ENCODE data around the gene SHISA6. TPM values are rescaled to one million over a fixed set of nuclear protein-coding genes. Genes with fewer than 3 reads are reported as not detected.

Gene SHISA6
- total RNA-seq, 1 experiment from 2014 or later: 2.9 TPM

GRCh38 chr17:11274106-11274505, 33.1 kb downstream of the SHISA6 start:
- no peaks in the 10 kb centered on the region for H3K9me3 ChIP-seq (ENCODE audit: control insufficient read depth, low read depth, low read length)
- no peak overlapping the region for H3K56ac ChIP-seq (ENCODE audit: insufficient read length, low read depth, low read length)
- H3K79me1 ChIP-seq (ENCODE audit: insufficient read depth, low read depth, low read length, poor library complexity, severe bottlenecking): no peaks in the 10 kb centered on the region
- no peak overlapping the region for H2BK5ac ChIP-seq (ENCODE audit: insufficient read length, low read length)
- no peaks in the 10 kb centered on the region for H3K4me1 ChIP-seq (ENCODE audit: insufficient read depth, low read length)
- no peak overlapping the region for H3K23ac ChIP-seq (ENCODE audit: insufficient read length, low read depth, low read length)
- no peak for DNase-seq
- H3K79me2 ChIP-seq (ENCODE audit: insufficient read depth, low read length): no peaks in the 10 kb centered on the region
- no peak overlapping the region for H3K9ac ChIP-seq (ENCODE audit: extremely low read depth, insufficient read length, low read length)
- H2BK12ac ChIP-seq (ENCODE audit: insufficient read length, low read depth, low read length): no peak overlapping the region
- no peak overlapping the region for H3K18ac ChIP-seq (ENCODE audit: insufficient read length, low read depth, low read length)
- H2BK20ac ChIP-seq (ENCODE audit: low read depth, low read length, poor library complexity, severe bottlenecking): no peak overlapping the region
- Mint-ChIP-seq H3K27me3 (ENCODE audit: low read depth) (peaks cover 3% of the 10 kb centered on the region; the same call in 1 of the 2 replicates), H3K4me3 (no peak overlapping the region), H3K36me3 (ENCODE audit: insufficient read depth in 1 of 3, low read depth in 3 of 3) (no peaks in the 10 kb centered on the region; a peak in 1 of 7 replicates), H3K9me3 (peaks cover 0 to 2% of the 10 kb centered on the region in 2 experiments; a peak in 1 of 5 replicates), H3K4me1 (peaks cover 3 to 5% of the 10 kb centered on the region in 2 experiments; a peak in 1 of 4 replicates), H3K27ac (no peak overlapping the region)
- H2AFZ ChIP-seq (ENCODE audit: low read length): no peak overlapping the region
- no peak overlapping the region for H2BK15ac ChIP-seq (ENCODE audit: low read depth, low read length)
- no peaks in the 10 kb centered on the region for H3K27me3 ChIP-seq (ENCODE audit: insufficient read depth, low read length)
- H3T11ph ChIP-seq (ENCODE audit: low read length): no peak overlapping the region
- H3K23me2 ChIP-seq (ENCODE audit: insufficient read length, low read depth, low read length, poor library complexity, severe bottlenecking): no peaks in the 10 kb centered on the region
- WGBS (ENCODE audit: extremely low coverage, insufficient read length, low lambda C conversion rate): no CpG with 5 or more reads among the region's 14 CpGs
- H4K8ac ChIP-seq (replicated peaks; ENCODE audit: insufficient read length, low read depth, low read length): no peak overlapping the region
- no peak overlapping the region for H3K4me2 ChIP-seq (ENCODE audit: insufficient read depth, insufficient read length, low read length)
- no peaks in the 10 kb centered on the region for H4K20me1 ChIP-seq (ENCODE audit: control insufficient read depth, insufficient read depth, insufficient read length)
- no peak overlapping the region; the same call in 1 of the 2 replicates for H3K14ac ChIP-seq (ENCODE audit: insufficient read depth, low read length)
- H2AK5ac ChIP-seq (ENCODE audit: insufficient read length, low read length): no peak overlapping the region
- no peak overlapping the region for H3K4ac ChIP-seq (ENCODE audit: low read depth, low read length)
- H4K91ac ChIP-seq (ENCODE audit: insufficient read length, low read depth, low read length): no peak overlapping the region
- TF ChIP-seq CTCF (conservative IDR thresholded peaks at IDR 0.05): no peak
- no peak overlapping the region for H3K27ac ChIP-seq (ENCODE audit: insufficient read length, low read depth, low read length)
- H4K5ac ChIP-seq (ENCODE audit: insufficient read length, low read depth, low read length): no peak overlapping the region
- H2BK120ac ChIP-seq (ENCODE audit: low read depth, low read length, poor library complexity, severe bottlenecking): no peak overlapping the region
